ENCODE results near the gene RNF112. TPM values are rescaled to one million over a fixed set of nuclear protein-coding genes. Genes with fewer than 3 reads are reported as not detected.

The RNF112 gene
- total RNA-seq, 2 donors from 2014 or later = 0.67 to 1.2 TPM

- Histone ChIP-seq H3K4me3 (no peak overlapping the region), H3K9me3 (no peaks in the 10 kb centered on the region), H3K27me3 (no peaks in the 10 kb centered on the region), H3K36me3 (no peaks in the 10 kb centered on the region), H3K27ac (no peak overlapping the region), H3K4me1 (peaks cover 0 to 19% of the 10 kb centered on the region in 2 donors)
- TF ChIP-seq CTCF (IDR thresholded peaks at IDR 0.05) = no peak
- DNase-seq (ENCODE audit: low spot score) = no peak
These were observed 11.1 kb upstream of the RNF112 start for GRCh38 chr17:19399750-19400450.

- H3K27ac ChIP-seq = no peak overlapping the region
- no peaks in the 10 kb centered on the region for H3K36me3 ChIP-seq
- no peak for TF ChIP-seq CTCF (IDR thresholded peaks at IDR 0.05)
- H3K4me1 ChIP-seq = peaks cover 0 to 19% of the 10 kb centered on the region in 2 donors
- no peak overlapping the region for H3K4me3 ChIP-seq
- H3K9me3 ChIP-seq = no peaks in the 10 kb centered on the region
- DNase-seq (ENCODE audit: low spot score) = no peak
- no peaks in the 10 kb centered on the region for H3K27me3 ChIP-seq
These were observed 9.6 kb upstream of the RNF112 start for GRCh38 chr17:19401321-19402010.

GRCh38 chr17:19402171-19402570 lies 8.9 kb upstream of the RNF112 start:
- TF ChIP-seq CTCF (IDR thresholded peaks at IDR 0.05) = no peak
- H3K9me3 ChIP-seq = no peaks in the 10 kb centered on the region
- no peaks in the 10 kb centered on the region for H3K36me3 ChIP-seq
- H3K27me3 ChIP-seq = no peaks in the 10 kb centered on the region
- H3K27ac ChIP-seq = no peak overlapping the region
- H3K4me3 ChIP-seq = no peak overlapping the region
- H3K4me1 ChIP-seq = peaks cover 0 to 19% of the 10 kb centered on the region in 2 donors
- no peak for DNase-seq (ENCODE audit: low spot score)

GRCh38 chr17:19403021-19403420 lies 8.0 kb upstream of the RNF112 start:
- H3K27ac ChIP-seq = no peak overlapping the region
- no peaks in the 10 kb centered on the region for H3K27me3 ChIP-seq
- H3K9me3 ChIP-seq = no peaks in the 10 kb centered on the region
- DNase-seq (ENCODE audit: low spot score) = no peak
- no peak for TF ChIP-seq CTCF (IDR thresholded peaks at IDR 0.05)
- H3K4me3 ChIP-seq = no peak overlapping the region
- no peaks in the 10 kb centered on the region for H3K36me3 ChIP-seq
- H3K4me1 ChIP-seq = peaks cover 0 to 14% of the 10 kb centered on the region in 2 donors

GRCh38 chr17:19404264-19404663 lies 6.8 kb upstream of the RNF112 start:
- H3K36me3 ChIP-seq = no peaks in the 10 kb centered on the region
- no peak overlapping the region for H3K4me3 ChIP-seq
- no peaks in the 10 kb centered on the region for H3K9me3 ChIP-seq
- TF ChIP-seq CTCF (IDR thresholded peaks at IDR 0.05) = no peak
- no peak for DNase-seq (ENCODE audit: low spot score)
- H3K27me3 ChIP-seq = no peaks in the 10 kb centered on the region
- H3K4me1 ChIP-seq = peaks cover 0 to 1% of the 10 kb centered on the region in 2 donors
- no peak overlapping the region for H3K27ac ChIP-seq
